A673 (cell line): ENCODE data around the gene GNG11.

Source experiments
- EZH2 ChIP-seq: fragments of 200-600 bp; sonication (generic); IDR thresholded peaks from 2 replicates; pipeline ENCODE4 v1.6.1; 2017; ENCODE audit warnings: borderline replicate concordance, low read depth, mild to moderate bottlenecking, mixed read lengths, antibody characterized with exemption, low read length; ENCODE audit not compliant: poor library complexity, severe bottlenecking
- TF ChIP-seq, protein P1 (sequence below): fragments of 300-800, 200-600 bp; sonication (generic); conservative IDR thresholded peaks from 2 replicates; pipeline ENCODE4 v1.5.1; 2017; ENCODE audit warnings: low read depth, mild to moderate bottlenecking, antibody characterized with exemption, low read length, moderate library complexity, mixed read lengths

DNA sequence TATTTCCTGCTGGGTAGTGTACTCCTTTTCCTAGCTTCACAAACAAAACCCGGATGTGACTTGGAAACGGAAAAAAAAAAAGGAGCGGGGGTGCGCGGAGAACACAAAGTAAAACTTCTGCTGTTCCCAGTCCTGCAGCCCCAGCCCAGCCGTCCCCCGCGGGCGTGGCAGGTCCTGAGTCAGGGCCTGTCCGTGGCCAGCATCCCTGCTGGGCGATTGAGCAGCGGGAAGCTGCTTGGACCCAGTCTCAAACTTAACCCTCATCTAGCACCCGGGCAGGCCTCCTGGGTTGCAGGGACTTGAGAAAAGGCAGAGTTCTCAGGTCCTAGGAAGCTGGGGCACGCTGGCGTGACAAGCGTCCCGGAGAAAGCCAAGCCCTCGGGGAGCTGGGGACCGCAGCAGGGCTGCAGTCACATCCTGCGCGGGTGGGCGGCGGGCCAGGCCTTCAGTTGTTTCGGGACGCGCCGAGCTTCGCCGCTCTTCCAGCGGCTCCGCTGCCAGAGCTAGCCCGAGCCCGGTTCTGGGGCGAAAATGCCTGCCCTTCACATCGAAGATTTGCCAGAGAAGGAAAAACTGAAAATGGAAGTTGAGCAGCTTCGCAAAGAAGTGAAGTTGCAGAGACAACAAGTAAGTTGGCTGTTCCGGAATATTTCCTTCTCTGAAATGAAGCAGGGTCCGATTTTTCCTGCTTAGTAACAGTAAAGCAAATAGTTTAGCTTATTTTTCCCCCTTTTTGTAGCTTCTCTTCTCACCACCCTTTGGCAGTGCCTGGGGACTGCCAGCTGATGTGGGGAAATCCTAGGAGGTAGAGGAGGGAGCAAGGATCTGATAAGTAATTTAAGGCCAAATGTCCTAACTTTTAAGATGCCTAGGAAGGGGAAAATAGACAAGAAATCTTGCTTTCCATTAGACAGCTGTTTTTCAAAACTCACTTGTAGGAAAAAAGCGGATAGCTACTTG lies at the start of gene GNG11:
- TF ChIP-seq, protein P1, sequence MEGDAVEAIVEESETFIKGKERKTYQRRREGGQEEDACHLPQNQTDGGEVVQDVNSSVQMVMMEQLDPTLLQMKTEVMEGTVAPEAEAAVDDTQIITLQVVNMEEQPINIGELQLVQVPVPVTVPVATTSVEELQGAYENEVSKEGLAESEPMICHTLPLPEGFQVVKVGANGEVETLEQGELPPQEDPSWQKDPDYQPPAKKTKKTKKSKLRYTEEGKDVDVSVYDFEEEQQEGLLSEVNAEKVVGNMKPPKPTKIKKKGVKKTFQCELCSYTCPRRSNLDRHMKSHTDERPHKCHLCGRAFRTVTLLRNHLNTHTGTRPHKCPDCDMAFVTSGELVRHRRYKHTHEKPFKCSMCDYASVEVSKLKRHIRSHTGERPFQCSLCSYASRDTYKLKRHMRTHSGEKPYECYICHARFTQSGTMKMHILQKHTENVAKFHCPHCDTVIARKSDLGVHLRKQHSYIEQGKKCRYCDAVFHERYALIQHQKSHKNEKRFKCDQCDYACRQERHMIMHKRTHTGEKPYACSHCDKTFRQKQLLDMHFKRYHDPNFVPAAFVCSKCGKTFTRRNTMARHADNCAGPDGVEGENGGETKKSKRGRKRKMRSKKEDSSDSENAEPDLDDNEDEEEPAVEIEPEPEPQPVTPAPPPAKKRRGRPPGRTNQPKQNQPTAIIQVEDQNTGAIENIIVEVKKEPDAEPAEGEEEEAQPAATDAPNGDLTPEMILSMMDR = no peak
- no peak for TF ChIP-seq EZH2
